Lower leg skin (tissue), 3 donors: ENCODE results near the gene ING3.

ENCODE experiments used
- POLR2A ChIP-seq, 2 donors: fragments of 450-650 bp; IDR thresholded peaks; one replicate each; pipeline ENCODE4 v1.6.1; 2016 to 2017; ENCODE audit warnings: antibody characterized with exemption in 2 of 2, mild to moderate bottlenecking in 1 of 2, moderate library complexity in 1 of 2
- TF ChIP-seq, protein P1 (sequence below), 3 donors: fragments of 450-650 bp; IDR thresholded peaks; one replicate each; pipeline ENCODE4 v1.5.1; 2016; ENCODE audit warnings: antibody characterized with exemption in 3 of 3, mild to moderate bottlenecking in 3 of 3, moderate library complexity in 2 of 3

DNA sequence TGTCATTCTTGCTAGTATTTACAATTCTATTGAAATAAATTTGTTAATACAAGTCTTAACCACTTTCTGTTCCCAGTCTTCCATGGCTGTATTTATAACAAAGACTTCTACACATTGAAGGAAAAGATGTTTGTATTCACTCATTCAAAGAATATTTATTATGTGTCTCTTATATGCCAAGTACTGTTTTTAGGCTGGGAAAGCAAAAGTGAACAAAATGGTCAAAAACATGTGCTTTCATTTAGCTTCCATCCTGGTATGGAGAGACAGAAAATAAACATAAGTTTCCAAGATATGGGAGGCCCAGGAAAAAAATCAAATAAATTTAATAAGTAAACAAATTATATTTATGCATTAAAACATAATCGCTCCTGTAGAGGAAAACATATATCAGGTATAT, 60.8 kb downstream of the ING3 start:
- TF ChIP-seq, protein P1, sequence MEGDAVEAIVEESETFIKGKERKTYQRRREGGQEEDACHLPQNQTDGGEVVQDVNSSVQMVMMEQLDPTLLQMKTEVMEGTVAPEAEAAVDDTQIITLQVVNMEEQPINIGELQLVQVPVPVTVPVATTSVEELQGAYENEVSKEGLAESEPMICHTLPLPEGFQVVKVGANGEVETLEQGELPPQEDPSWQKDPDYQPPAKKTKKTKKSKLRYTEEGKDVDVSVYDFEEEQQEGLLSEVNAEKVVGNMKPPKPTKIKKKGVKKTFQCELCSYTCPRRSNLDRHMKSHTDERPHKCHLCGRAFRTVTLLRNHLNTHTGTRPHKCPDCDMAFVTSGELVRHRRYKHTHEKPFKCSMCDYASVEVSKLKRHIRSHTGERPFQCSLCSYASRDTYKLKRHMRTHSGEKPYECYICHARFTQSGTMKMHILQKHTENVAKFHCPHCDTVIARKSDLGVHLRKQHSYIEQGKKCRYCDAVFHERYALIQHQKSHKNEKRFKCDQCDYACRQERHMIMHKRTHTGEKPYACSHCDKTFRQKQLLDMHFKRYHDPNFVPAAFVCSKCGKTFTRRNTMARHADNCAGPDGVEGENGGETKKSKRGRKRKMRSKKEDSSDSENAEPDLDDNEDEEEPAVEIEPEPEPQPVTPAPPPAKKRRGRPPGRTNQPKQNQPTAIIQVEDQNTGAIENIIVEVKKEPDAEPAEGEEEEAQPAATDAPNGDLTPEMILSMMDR (IDR thresholded peaks at IDR 0.05): no peak
- no peak for TF ChIP-seq POLR2A (IDR thresholded peaks at IDR 0.05)
